HG03039 (cell line): ENCODE data around the gene PSMC6.
"Not testable (repeated sequence)": the region's sequence is repeated elsewhere in the genome, so short reads cannot be mapped to it uniquely, and the experiment has no call there.

ENCODE experiments used
- ATAC-seq: cut with Tn5 transposase; IDR thresholded peaks from one replicate; pipeline ENCODE4 v1.9.1; 2021; ENCODE audit warnings: mild to moderate bottlenecking, moderate library complexity; ENCODE audit not compliant: unreplicated experiment

The PSMC6 gene

DNA sequence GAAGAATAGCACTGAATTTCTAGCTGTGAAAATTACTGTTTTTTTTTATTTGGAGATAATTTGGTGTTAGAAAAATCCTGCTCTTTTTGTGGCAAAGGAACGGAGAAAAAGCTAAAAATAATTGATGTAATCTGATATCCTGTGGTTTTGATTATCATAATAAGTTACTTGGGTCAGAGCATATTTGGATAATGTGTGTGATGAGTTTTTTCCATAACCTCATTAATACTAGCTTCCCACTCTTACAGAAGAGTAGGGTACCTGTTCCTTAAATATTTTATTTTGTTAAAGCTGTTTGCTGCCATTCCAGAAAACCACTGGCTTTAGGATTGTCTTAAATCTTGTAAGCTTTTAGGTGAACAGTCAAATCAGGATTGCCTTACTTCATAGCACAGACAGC, 4.7 kb downstream of the PSMC6 start:
- ATAC-seq: no peak

DNA sequence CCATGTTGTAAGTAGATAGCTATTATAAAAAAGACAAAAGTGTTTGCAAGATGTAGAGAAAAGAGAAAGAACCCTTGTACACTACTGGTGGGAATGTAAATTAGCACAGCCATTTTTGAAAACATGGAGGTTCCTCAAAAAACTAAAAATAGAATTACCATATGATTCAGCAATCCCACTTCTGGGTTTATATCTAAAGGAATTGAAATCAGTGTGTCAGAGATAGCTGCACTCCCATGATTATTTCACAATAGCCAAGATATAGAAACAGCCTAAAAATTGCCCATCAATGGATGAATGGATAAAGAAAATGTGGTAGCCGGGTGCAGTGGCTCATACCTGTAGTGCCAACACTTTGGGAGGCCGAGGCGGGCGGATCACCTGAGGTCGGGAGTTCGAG, 9.2 kb downstream of the PSMC6 start:
- ATAC-seq: no peak

DNA sequence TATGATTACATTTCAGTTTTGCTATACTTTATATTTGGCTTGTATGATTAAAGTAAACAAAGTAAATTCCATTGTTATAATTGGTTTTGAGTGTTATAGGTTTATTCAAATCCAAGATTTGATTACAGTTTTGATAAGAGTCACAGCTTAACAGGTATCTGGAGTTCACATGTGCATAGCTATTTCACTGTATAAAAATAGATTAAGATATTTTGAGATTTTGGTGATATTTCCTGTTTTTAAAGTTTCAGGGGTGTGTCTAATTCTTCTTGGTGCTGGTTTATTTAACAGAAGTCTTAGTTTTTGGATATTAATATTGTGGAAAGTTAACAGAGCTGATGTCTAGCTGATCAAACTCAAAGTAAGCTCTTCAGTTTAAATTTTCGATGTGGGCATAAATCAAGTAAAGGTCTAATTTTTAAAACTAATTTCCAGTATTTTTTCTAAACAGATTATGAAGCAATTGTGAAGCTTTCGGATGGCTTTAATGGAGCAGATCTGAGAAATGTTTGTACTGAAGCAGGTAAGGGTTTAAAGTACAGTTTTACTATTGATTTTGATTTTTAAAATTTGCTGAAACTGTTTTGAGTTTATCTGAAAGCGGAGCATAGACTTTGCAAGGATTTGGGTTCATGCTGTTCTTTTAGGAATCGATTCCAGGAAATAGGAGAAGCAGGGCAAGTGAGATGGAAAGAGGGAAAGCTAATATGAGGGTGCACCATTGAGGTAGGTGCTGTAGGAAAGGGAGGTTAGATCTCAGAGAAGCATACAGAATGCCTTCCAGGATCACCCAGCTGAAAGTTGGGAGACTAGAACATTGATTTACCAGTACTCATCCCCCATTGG, 16.7 kb downstream of the PSMC6 start:
- ATAC-seq: no peak

DNA sequence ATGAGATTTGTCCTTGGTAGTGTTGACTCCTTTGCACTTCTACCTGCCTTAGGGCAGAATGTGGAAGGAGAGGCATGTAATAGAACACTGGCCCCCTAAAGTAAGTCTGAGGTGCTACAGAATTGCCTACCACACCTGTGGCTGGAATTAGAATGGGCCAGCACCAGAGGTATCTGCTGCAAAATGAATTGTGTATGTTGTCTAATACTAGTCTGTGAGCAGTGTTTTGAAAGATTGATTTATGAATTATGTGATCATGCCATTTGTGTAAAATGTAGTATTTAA, 17.3 kb downstream of the PSMC6 start:
- ATAC-seq: no peak

DNA sequence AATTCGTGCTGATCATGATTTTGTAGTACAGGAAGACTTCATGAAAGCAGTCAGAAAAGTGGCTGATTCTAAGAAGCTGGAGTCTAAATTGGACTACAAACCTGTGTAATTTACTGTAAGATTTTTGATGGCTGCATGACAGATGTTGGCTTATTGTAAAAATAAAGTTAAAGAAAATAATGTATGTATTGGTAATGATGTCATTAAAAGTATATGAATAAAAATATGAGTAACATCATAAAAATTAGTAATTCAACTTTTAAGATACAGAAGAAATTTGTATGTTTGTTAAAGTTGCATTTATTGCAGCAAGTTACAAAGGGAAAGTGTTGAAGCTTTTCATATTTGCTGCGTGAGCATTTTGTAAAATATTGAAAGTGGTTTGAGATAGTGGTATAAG, 20.5 kb downstream of the PSMC6 start:
- not testable (repeated sequence) for ATAC-seq

DNA sequence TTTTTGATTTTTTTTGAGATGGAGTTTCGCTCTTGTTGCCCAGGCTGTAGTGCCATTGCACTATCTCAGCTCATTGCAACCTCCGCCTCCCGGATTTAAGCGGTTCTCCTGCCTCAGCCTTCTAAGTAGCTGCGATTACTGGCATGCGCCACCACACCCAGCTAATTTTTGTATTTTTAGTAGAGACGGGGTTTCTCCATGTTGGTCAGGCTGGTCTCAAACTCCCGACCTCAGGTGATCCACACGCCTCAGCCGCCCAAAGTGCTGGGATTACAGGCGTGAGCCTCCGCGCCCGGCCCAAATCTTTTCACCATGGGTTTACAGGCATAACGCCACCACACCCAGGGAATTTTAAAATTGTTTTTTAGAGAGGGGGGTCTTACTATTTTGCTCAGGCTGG, 22.0 kb downstream of the PSMC6 start:
- ATAC-seq: not testable (repeated sequence)

DNA sequence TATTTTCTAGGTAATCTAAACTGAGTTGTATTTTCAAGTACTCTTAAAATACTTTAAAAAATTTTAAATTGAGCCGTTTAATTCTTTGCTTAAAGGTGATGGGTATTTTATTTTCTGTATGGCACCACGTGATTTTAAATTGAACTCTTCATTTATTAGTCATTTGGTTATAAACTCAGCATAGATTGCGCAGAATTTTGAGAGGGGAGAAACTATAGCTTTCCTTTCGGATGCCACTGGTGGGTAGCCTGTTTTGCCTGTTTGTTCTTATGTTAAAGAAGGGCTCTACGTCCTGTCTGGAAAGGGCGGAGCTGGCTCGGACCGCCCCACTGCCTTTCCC, 22.6 kb downstream of the PSMC6 start:
- ATAC-seq: no peak

DNA sequence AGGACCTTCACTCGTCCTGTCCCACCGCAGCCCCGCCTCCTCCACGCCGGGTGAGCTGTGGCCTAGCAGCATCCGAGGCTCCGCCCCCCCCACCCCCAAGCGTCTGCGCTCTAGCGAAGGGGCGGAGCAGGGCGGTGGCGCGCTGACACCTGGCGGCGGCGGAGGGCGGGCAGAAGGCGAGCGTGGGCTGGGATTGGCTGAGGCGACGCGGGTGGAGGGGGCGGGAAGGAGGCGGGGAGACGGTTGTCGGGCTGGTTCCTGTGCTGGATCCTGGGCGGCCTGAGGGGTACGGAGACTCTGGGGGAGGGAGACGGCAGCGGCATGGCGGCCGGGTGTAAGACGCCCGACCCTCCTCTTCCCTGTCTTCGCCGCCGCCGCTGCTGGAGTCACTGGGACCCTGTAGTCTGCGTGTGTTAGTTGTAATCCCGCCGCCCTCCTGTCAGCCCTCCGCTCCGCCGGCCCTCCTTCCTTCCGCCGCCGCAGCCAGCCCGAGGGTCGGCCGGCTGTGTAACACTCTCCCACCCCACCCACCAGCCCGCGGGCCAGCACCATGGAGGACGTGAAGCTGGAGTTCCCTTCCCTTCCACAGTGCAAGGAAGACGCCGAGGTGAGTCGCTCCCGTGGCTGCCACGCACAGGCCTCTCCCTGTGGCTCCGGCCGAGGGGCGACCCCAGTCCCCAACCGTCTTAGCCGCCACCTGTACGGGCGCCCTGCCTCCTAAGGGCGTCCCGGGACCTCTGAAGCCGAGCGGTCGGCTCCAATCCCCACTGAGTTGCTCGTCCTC, 23.1 kb downstream of the PSMC6 start, which contains the start of gene STYX:
Gene STYX, plus strand, starts transcription at position 242 of the 784 bp plus-strand sequence. Its CDS starts 309 bp downstream, at position 551.
- ATAC-seq: peak; percentile 95

DNA sequence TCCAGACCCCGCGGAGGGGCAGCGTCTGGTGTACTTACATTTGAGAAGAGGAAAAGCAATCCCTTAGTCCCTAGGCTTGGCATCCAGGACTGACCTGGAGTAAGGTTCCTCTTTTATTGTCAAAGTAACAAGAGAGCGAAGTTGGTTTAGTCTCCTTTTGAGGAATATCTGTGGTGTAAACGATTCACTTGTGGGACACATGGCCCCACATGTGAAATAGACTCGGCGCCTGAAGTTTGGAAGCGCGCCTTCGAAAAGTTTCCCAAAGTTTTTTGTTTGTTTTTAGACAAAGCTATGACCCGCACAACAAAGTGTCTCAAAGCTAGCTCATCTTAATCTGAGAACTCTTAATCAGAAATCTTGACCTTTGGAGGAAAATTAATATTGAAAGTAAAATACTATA, 23.7 kb downstream of the PSMC6 start:
- ATAC-seq: no peak

DNA sequence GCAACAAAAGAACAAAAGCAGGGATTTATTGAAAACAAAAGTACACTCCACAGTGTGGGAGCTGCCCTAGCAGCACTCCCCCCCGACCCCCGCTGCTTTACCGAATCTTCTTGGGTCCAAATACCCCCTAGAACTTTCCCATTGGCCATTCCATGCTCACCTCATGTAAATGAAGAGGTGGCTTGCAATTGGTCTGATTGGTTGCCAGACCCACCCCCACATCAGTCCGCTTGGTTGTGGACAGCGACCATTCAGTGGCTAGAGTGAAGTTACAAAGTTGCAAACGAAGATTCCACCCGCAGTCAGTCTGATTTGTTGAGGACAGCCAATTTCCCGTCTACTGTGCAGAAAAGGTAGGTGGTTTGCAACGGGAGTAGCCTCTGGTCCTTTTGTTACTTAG, 26.8 kb downstream of the PSMC6 start:
- no peak for ATAC-seq

DNA sequence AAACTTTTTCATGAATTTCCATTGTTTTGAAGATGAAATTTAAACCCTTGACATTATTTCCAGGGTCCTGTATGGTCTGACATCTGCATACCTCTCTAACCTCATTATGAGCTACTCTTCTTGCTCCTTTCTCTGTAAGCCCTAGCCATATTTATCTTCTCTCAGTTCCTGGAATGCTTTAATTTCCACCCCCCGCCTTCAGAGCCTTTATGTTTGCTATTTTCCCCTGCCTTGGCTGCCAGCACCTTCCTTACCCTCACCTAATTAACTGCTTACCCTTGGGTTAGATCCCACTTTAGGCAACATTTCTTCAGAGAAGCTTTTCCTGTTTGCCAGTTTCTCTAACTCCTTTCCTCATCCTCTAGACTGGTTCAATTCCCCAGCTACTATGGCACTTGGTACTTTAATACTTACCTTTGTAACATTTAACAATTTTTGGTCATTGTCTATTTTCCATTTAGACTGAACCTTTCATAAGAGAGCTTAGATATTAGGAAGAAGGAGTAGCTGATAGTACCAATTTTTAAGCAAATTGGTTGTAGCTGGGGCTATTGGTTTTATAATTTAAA, 29.0 kb downstream of the PSMC6 start:
- no peak for ATAC-seq

DNA sequence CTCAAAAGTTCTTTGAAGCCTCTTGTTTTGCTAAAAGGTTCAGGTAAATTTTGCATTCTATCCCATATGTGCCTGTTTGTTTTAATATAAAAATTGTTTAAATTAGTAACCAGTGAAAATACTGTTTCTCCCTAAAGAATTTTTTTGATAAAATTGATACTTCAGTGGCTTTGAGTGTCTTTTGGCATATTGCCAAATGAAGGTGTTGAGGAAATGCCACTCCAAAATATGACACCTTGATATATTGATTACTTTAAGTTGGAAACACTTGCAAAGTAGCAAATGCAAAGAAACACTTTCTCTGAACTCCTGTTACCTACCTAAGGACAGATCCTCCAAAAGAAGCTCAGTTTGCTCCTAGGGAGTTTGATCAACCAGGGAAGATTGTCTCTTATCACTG, 31.4 kb downstream of the PSMC6 start:
- no peak for ATAC-seq

DNA sequence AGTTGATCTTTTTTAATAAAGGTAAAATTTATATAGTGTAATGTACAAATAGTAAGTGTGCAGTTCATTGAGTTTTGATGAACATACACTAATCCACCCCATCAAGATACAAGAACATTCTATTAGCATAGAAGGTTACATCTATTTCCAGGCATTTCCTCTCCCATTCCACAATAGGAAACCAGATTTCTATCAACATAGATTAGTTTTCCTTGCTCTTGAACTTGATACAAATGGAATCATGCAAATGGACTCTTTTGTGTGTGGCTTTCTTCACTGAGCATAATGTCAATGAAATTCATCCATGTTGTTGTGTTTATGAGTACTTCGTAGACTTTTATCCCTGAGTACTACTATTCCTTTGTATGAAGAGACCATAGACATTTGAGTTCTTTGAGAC, 33.8 kb downstream of the PSMC6 start:
- no peak for ATAC-seq

DNA sequence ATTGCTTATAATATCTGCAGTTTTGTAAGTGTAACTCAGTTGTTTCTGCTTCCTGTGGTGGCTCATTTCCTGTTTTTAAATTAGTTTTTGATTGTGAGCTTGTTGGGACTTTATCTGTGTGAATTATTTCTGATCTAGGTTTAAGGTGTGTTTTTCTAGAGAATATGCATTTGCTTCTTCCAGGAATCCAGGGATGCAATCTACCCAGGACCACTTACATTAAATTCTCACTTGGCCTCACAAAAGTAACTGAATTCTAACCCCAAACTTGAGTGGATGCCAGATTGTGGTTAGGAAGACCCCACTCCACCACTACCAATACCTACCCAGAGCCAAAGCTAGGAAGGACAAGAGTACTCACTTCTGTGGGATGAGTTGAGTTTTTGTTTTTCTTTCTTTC, 34.9 kb downstream of the PSMC6 start:
- ATAC-seq: no peak

DNA sequence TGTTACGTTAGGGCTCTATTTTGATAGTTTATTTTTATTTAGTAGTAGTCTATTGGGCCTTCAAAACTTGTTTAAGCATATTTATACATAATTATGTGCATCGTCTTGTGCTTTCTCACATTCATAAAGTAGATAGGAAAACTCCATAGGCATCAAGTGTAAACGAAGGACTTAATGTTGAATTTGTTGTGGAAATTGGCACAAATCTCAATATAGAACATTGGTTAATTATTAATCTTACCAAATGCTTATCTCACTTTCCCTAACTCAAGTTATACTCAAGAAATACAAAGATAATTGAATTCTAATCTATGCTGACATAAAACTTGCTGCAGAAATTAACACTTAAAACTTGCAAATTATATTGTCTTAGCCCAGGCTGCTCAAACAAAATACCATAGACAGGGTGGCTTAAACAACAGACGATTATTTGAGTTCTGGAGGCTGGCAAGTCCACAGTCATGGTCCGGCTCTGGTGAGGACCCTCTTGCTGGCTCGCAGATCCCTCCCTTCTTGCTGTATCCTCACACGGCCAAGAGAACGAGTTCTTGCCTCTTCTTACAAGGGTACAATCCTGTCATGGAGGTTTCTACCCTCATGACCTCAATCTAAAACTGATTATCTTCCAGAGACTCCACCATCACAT, 41.8 kb downstream of the PSMC6 start:
- ATAC-seq: no peak

DNA sequence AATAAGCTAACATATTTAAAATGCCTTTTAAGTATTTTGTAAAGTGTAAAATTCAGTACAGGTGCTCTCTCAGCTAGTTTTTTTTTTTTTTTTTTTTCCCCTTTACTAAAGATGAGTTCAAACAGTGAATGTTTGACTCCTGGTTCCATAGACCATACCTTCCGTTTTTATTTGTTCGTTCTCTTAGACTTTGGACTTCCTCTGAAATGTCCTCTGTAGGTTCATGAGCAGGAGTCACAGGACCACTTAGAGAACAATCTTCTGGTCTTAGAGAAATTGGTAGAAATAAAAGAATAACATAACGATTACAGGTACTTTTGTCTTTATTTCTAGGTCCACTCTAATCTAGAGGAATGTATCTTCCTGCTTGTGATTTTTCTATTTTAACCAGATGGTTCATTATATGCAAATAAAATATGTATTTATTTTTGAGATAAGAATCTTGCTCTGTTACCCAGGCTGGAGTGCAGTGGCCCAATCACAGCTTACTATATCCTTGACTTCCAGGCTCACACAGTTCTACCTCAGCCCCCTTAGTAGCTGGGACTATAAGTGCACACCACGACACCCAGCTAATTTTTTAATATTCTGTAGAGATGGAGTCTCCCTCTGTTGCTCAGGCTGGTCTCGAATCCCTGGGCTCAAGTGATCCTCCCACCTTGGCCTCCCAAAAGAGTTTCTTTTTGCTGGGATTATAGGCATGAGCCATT, 48.8 kb downstream of the PSMC6 start:
- ATAC-seq: no peak

DNA sequence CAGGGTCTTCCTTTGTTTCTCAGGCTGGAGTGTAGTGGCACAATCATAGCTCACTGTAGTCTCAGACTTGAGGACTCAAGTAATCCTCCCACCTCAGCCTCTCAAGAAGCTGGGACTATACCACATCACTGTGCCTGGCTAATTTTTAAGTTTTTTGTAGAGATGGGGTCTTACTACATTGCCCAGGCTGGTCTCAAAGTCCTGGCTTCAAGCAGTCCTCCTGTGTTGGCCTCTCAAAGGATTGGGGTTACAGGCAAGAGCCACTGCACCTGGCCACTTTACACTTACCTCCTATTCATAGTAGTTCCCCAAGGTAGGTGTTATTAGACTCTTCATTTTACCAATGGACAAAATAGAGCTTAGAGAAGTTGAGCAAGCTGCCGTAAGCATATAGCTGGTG, 52.1 kb downstream of the PSMC6 start:
- no peak for ATAC-seq

DNA sequence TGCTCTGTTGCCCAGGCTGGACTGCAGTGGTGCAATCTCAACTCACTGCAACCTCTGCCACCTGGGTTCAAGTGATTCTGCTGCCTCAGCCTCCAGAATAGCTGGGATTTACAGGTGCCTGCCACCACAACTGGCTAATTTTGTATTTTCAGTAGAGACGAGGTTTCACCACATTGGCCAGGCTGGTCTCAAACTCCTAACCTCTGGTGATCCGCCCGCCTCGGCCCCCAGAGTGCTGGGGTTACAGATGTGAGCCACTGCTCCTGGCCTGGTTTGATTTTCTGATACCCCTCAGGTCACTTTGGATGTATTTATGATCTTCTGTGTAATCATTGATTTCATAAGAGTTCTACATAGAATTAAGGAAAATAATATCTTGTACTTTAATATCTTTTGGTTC, 55.9 kb downstream of the PSMC6 start:
- ATAC-seq: not testable (repeated sequence)

DNA sequence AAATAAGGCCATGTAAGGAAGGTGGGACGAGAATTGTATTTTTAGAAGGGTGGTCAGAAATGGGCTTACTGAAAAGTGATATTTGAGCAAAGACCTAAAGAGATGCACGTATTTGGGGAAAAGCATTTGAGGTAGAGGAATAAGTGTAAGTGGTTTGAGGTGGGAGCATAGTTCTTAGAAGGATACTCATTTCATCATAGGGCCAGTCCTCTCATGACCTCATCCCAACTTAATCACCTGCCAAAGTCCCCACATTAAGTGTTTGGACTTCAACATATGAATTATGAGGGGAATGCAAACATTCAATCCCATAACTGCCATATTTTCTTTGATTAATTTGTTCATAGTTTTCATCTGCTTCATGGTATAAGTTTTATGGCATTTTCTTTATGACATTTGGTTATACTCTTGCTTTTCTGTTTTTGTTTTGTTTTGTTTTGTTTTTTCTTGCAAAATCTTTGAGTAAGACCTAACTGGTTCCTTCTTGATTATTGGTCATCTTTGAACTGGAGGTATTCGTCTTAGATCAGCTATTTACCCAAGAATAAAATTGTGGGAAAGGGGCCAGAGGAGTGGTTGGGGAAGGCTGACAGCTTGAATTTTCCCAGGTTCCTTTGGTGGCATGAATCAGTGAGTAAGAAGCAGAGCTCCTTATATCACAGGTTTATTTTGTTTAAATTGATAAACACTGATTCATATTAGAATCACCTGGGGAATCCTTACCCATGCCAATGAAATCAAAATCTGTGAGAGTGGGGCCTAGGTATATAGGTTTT, 60.2 kb downstream of the PSMC6 start:
- ATAC-seq: no peak

DNA sequence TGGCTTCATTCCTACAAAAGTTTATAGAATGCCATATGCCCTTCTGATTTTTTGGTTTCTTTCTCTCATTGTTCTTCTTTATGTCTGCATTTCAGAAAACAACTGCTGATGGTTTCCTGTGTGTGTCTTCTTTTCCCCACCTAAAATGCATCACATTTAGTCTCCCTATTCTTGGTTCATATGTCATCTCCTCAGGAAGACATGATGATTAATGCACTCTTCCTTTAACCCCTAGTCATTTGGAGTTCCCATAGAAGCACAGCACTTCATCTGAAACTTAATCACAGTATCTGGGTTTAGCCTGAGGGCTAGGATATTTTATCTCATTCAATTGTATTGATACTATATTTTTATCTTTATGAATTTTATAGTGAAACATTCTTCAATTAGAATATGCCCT, 62.9 kb downstream of the PSMC6 start:
- ATAC-seq: no peak
